NCI-H2196 treated with DMSO at 0.1 percent for 48 hours (cell line): ENCODE measurements around the gene ECM2.
"Not testable (repeated sequence)": the region's sequence is repeated elsewhere in the genome, so short reads cannot be mapped to it uniquely, and the experiment has no call there.

ENCODE experiments used
- DNase-seq: peaks from one replicate; lab custom pipeline; 2025; ENCODE audit not compliant: unreplicated experiment; lab: John Stamatoyannopoulos, UW

Gene ECM2

DNA sequence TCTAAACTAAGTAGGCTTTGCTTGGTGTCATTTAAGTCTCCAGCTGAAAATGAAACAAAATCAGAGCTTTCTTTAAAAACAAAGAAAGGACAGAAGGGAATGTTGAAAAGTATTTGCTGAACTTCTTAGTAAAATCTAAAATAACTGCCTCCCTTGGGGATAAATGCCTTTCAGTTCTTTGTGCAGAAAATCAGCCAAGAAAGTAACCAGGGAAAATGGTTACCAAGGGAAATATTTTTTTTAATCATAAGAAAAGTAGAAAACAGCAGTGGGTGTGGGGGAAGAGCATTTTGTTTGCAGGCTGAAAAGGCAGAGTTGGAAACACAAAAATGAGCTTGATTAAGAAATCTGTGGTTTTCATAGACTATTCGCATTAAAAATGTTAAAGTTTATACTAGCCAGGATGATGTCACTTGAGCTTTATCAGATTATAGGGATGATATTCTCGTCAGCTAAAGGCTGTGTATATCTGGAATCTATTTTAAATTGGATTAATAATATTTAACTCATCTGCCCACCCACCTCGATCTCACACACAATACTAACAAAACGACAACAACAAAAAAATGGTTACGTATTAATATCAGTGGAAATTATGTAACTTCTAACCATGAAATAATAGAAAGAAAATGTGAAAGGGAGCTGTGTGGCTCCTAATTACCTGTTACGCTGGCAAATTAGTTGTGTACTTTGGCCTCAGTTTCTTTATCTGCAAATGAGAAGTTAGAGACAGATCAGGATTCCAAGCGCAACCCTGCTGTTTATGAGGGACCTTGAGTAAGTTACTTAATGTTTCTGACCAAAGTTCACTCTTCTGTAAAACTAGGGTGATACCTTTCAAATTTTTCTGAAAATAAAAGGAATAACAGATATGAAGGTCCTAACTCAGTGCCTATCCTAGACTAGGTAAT, at the start of gene ECM2:
Gene ECM2, minus strand, starts transcription at position 51 of the 911 bp plus-strand sequence. CDS start 13,124 bp downstream, outside the sequence.
- DNase-seq: no peak

DNA sequence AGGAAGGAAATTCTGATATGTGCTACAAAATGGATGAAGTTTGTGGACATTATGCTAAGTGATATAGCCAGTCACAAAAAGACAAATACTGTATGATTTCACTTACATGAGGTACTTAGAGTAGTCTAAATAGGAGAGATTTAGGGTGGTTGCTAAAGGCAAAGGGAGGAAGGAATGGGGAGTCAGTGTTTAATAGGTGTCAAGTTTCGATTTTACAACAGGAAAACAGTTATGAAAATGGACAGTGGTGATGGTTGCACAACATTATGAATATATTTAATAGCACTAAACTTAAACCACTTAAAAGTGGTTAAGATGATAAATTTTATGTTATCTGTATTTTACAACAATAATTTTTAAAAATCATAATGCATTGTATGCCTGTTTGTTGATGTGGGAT, 40.4 kb upstream of the ECM2 start:
- DNase-seq: peak; percentile 14

DNA sequence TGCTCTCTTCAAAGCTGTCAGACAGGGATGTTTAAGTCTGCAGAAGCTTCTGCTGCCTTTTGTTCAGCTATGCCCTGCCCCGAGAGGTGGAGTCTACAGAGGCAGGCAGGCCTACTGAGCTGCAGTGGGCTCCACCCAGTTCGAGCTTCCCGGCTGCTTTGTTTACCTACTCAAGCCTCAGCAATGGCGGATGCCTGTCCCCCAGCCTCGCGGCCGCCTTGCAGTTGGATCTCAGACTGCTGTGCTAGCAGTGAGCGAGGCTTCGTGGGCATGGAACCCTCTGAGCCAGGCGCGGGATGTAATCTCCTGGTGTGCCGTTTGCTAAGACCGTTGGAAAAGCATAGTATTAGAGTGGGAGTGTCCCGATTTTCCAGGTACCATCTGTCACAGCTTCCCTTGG, 37.8 kb upstream of the ECM2 start:
- not testable (repeated sequence) for DNase-seq

DNA sequence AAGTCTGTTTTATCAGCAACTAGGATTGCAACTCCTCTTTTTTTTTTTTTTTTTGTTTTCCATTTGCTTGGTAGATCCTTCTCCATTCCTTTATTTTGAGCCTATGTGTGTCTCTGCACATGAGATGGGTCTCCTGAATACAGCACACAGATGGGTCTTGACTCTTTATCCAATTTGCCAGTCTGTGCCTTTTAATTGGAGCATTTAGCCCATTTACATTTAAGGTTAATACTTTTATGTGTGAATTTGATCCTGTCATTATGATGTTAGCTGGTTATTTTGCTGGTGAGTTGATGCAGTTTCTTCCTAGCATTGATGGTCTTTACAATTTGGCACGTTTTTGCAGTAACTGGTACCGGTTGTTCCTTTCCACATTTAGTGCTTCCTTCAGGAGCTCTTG, 36.1 kb upstream of the ECM2 start:
- not testable (repeated sequence) for DNase-seq

DNA sequence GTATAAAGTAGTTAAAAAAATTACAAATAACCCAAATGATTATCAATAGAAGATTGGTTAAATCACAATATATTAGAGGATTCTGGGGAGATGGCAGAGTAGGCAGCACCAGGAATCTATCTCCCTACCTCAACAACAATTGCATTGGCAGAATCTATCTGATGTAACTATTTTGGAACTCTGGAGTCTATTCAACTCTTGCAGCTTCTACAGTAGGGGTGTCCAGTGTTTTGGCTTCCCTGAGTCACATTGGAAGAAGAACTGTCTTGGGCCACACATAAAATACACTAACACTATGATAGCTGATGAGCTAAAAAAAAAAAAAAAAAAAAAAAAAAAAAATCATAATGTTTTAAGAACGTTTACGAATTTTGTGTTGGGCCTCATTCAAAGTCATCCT, 29.2 kb upstream of the ECM2 start:
- no peak for DNase-seq

DNA sequence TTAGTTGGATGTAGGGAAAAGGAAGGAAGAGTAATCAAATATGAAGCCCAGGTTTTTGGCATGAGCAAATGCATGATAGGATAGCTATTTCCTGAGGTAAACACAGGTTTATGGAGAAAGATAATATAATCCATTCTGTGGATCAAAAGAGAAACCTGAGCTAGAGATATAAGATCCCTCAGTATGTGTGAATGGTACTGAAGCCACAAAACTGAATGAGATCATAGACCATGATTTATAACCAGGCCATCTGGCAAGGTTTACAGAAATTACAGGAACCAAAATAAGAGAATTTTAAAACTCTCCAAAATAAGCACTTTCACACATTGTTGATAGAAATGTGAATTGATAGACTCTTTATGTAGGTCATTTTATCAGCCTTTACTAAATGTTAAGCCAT, 28.7 kb upstream of the ECM2 start:
- peak; percentile 60 for DNase-seq

DNA sequence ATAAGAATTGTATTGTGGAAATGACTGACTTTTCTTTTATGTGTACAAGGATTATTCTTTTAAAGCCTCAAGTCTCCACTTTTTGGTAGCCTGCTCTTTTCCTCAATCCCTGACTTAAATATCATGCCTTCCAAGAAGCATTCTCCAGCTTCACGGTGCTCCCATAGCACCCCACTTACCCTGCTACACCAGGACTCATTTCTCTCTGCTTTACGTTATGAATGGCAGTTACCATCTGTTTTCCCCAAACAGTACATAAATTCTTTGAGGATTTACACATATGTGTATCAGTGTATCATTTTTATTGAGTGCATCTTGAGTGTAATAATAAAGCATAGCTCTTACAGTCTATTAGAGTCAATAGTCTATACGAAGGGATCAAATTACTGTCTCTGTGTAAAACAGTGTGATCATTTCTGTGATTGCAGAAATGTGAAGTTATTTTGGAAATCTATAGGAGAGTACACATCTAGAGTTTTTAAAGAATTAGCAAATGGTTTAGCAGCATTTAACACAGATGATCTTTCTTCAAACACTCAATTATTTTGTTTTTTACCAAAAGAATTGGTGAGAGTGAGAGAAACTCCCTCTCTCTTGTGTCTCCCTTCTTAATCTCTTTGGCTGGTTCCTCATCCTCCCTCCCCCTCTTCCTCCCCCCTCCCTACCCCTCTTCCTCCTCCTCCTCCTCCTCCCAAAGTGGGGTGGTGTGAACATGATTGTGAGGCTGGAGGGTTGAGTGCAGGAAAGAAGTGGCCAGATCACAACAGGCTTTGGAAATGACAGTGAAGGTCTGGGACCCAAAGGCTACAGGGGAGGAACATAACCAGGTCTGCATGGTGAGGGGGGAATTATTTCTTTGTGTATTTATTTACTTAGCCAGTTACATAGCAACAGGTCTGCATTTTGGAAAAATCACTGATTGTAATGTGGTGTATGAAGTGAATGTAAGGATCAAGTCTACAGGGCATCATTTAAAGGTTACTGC, 27.6 kb upstream of the ECM2 start:
- peak; percentile 41 for DNase-seq

DNA sequence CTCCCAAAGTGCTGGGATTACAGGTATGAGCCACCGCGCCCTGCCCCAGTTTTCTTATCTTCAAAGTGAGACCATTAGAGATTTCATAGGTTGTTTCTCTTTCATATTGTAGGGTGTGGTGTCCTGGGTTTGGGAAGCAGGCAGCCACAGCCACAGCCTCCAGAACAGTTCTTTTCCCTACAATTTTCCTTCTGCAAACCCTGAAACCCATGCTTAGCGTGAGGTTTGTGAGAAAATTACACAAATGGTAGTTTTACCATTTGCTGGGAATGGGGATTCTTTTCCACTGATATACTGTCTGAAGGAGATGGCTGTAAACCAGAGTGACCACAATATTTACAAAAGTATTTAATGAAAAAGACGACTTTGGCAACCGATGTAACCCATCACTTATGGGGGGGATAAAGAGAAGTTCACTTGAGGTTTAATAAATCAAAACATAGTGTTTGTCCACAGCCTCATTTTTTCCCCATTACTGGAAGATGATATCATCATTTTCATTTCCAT, 26.7 kb upstream of the ECM2 start:
- DNase-seq: no peak

DNA sequence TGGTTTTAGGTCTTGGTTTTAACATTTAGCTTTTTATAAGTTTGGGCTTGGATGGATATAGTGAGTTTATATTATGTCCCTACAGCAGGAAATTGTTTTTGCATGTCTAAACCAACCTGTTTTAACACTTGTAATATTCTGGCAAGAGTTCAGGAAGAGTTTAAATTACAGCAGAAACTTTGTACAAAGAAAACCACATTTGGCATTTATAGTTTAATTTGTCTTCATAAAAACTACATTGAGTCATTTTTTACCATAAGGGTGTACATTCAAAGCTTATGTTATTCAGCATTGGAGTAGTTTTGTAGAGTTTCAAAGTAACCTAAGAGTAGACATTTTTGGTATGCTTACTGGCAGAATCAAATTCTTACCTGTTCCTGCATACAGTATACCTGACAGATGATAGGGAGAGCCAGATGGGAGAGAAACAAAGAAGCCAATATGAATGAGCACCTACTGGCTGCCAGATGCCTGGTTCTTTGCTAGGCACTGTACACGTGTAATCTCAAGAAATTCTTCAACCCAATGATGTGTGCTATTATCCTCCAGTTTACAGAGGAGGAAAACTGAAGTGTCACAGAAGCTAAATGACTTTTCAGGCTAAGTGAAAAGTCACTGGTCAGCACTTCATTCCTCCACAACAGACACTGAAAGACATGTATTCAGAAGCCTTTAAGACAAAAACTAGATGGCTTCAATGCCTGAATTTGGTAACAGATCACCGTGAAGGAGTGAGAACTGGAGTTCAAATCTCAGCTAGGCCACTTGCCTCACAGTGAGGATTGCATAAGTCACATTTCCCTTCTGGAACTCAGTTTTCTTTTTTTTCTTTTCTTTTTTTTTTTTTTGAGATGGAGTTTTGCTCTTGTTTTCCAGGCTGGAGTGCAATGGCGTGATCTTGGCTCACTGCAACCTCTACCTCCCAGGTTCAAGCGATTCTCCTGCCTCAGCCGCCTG, 25.9 kb upstream of the ECM2 start:
- no peak for DNase-seq

DNA sequence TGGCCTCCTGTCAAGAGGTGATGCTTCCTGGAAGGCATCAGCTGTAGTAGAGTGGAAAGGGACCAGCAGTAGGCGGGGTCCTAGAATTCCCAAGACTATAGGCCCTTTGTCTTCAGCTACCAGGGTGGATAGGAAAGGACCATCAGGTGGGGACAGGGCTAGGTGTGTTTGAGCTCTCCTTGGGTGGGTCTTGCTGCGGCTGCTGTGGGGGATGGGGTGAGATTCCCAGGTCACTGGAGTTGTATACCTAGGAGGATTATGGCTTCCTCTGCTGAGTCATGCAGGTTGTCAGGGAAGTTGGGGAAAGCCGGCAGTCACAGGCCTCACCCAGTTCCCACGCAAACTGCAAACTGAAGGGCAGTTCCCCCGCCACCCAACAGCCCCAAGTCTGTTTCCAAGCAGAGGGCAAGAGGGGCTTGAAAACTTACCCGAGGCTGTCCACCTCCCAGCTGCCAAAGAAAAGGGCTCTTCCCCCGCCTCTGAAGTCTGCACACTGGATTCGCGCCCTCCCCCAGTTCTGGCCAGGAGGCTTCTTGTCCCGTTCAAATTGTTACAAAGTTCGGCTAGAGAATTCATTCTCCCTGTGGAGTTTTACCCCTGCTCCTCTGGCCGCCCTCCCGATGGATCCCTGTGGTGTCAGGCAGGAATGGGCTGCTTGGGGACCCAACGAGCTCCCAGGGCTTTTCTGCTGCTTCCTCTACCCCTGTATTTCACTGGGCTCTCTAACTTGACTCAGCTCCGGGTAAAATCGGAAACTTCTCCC, 23.0 kb upstream of the ECM2 start:
- DNase-seq: no peak

DNA sequence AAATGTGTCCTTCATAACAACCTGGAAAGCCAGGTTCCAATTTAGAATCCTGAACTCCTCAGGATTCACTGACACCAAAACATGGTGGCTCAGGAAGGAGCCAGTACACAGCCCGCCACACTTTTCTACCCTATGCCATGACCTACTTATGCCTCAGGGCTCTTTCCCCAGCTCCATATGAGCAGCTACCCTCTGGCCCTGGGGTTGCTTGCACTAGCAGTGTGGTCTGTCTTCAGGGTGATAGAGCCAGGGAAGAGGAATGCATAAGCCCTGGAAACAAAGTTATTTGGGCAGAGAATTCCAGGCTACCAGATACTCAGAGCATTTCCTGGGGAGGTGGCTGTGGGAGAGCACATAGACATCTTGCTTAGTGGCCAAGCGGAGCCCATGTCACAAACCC, 15.0 kb upstream of the ECM2 start:
- DNase-seq: no peak

DNA sequence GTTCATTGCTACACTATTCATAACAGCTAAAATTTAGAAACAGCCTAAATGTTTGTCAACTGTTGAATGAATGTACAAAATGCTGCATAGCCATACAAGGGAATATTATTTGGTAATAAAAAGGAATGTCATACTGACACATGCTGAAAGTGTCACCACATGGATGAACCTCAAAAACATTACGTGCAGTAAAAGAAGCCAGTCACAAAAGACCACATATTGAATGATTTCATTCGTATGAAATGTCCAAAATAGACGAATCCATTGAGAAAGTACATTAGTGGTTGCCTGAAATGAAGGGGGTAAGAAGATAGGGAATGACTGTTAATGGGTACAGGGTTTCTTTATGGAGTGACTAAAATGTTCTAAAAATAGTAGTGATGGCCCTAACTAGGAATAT, 11.6 kb upstream of the ECM2 start:
- DNase-seq: no peak

DNA sequence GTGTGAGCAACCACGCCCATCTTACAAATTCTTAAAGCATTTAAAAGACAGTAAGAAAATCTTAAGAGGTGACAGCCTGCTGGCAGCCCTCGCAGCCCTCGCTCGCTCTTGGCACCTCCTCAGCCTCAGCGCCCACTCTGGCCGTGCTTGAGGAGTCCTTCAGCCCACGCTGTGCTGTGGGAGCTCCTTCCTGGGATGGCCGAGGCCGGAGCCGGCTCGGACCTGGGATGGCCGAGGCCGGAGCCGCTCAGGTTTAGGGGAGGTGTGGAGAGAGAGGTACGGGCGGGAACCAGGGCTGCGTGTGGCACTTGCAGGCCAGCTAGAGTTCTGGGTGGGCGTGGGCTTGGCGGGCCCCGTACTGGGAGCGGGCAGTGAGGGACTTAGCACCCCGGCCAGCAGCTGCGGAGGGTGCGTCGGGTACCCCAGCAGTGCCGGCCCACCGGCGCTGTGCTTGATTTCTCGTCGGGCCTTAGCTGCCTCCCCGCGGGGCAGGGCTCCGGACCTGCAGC, 9.3 kb upstream of the ECM2 start:
- no peak for DNase-seq

DNA sequence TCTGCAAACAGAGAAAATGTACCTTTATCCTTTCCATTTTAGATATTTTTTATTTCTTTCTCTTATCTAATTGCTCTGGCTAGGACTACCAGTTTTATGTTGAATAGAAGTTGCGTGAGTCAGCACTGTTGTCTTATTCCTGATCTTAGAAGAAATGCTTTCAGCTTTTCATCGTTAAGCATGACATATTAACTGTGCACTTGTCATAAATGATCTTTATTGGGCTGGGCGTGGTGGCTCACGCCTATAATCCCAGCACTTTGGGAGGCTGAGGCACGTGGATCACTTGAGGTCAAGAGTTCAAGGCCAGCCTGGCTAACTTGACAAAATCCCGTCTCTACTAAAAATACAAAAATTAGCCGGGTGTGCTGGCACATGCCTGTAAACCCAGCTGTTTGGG, 8.2 kb upstream of the ECM2 start:
- DNase-seq: no peak

DNA sequence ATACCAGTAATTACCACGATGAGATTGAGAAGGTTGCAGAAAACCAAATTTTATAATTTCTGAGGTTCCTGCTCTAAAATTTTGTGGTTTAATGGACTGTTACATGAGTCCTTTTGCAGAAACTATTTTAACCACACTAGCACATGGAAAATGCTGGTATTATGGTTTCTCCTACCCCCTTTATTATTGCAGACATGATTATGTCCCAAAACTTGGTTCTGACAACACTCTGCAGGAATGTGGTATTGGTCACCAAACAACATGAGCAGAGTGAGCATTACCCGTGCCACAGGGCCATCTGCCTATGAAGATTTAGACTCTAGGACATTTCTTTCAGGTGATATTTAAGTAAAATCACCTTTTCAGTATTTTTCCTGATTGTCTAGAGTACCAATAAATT, 2.8 kb upstream of the ECM2 start:
- DNase-seq: no peak

DNA sequence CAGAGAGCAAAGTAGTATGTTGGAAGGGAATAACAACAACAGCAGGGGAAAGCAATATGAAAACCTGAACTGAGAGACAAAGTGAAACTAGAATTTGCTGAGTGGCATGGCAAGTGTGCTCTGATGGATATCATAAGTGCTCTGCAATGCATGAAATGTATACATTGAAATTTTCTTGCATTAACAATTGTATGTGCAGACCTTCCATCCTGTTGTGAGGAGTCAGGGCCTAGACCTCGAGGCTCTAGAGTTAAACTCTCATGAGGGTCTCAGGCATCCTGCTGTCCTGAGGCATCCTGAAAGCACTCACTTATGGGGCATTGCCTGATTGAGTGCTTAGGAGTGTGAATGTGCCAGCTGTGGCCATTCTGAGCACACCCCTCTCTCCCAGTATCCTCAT, 1.1 kb downstream of the ECM2 start:
- DNase-seq: no peak

DNA sequence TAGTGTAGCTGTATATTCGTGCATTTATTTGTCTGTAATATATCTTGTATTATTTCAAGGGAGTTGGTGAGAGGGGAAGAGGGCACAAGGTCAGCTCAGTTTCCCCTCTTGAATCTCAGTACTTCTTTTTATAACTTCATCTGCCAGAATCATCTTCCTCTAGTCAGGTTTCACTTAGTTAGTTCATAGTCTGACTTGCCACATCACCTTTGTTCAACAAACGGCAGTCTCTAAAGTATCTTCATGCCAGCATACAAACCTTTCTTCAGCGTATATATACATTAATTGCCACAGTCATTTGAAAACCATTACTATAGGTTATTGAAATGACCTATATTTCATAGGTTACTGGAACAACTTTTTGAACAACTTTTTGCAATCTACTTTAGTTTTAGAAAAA, 1.6 kb downstream of the ECM2 start:
- no peak for DNase-seq

DNA sequence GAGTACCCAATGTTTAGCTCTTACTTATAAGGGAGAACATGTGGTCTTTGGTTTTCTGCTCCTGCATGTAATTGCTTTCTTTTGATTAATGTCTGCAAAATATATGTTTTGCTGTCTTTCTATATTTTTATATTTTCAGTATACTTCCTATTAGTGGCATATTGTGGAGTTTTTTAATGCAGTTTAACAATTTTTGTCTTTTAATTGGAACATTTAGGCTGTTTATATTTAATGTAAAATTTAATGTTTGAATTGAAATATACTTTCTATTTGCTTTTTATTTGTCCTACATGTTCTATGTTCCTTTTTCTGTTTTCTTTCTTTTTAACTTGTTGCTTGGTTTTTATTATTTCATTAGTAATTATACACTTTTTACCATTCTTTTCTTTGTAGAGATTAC, 4.9 kb downstream of the ECM2 start:
- DNase-seq: no peak

DNA sequence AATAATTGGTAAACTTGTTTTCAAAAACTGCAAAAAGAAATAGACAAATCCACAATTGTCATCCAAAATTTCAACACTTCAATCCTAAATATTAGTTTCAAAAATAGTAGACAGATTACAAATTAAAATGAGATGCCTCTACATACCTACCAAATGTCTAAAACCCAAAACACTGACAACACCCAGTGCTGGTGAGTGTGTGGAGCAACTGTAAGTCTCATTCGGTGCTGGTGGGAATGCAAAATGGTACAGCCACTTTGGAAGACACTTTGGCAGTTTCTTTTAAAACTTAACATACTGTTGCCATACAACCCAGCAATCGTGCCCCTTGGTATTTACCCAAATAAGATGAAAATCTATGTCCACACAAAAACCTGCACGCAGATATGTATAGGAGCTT, 6.7 kb downstream of the ECM2 start:
- DNase-seq: no peak

DNA sequence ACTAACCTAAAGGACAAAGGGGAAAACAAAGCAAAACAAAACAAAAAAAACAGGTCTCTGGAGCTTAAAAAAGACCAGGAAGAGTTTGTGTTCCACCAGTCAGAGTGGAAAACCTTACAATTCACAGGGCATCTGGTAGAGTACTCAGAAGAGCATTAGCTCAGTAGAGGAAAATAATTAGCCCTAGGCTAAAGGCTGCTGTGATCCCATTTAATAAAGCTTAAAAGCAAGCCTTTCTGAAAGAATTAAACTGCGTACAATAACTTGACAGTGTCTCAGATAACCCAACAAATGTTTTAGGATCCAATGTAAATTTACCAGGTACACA, 7.3 kb downstream of the ECM2 start:
- no peak for DNase-seq
